Measurements from ENCODE around the gene SH2D1B.

GRCh38 chr1:162416215-162416614 lies 4.3 kb upstream of the SH2D1B start:
- TF ChIP-seq CTCF (IDR thresholded peaks at IDR 0.05) (no peak), POLR2A (IDR thresholded peaks at IDR 0.05) (no peak)

Measured in body of pancreas (tissue), 4 donors.